Measurements from ENCODE around the gene CENPVL2.
"Not testable (repeated sequence)": the region's sequence is repeated elsewhere in the genome, so short reads cannot be mapped to it uniquely, and the experiment has no call there.

CENPVL2 gene

DNA sequence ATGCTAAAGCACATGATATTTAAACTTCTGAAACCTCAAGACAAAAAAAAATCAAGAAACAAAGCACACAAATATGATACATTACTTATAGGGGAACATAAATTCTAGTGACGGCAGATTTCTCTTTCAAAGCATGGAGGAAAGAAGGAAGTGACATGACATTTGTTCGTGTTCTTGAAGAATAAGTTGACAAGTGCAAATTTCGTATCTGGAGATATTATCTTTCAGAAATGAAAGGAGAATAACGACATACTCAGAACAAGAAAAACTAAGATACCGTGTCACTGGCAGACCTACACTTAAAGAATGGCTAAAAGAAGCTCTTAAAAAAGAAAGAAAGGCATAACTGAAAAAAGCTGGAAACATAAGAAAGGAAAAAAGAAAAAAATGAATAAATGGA lies 16.6 kb downstream of the CENPVL2 start:
- no peak for DNase-seq
- H3K9me3 ChIP-seq, result no peaks in the 10 kb centered on the region
- no peaks in the 10 kb centered on the region for H3K27me3 ChIP-seq
- no peak overlapping the region for H3K27ac ChIP-seq
- H3K4me3 ChIP-seq, result no peak overlapping the region
- H3K36me3 ChIP-seq, result no peaks in the 10 kb centered on the region
- TF ChIP-seq, protein P1, sequence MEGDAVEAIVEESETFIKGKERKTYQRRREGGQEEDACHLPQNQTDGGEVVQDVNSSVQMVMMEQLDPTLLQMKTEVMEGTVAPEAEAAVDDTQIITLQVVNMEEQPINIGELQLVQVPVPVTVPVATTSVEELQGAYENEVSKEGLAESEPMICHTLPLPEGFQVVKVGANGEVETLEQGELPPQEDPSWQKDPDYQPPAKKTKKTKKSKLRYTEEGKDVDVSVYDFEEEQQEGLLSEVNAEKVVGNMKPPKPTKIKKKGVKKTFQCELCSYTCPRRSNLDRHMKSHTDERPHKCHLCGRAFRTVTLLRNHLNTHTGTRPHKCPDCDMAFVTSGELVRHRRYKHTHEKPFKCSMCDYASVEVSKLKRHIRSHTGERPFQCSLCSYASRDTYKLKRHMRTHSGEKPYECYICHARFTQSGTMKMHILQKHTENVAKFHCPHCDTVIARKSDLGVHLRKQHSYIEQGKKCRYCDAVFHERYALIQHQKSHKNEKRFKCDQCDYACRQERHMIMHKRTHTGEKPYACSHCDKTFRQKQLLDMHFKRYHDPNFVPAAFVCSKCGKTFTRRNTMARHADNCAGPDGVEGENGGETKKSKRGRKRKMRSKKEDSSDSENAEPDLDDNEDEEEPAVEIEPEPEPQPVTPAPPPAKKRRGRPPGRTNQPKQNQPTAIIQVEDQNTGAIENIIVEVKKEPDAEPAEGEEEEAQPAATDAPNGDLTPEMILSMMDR (IDR thresholded peaks at IDR 0.05), result no peak
- intact Hi-C loops (cut with DNase I; ENCODE audit: low total_unique reads), result no loop called here
- H3K4me1 ChIP-seq, result no peaks in the 10 kb centered on the region

DNA sequence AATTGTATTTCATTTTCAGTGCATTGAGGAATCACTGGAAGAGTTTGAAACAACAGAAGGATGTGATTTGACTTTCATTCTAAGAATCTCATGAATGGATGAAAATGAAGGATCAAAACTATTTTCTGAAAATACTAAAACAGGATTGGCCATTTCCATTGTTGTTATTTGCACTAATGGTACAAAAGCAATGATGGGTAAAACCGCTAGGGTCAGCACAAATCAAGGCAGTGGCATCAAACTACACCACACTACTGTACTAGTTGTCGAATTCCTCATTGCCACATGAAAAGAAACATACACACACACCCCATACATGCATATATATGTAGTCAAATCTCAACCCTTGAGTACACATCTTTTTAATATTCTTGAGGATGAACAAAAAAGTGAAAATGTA lies 39.3 kb downstream of the CENPVL2 start:
- H3K9me3 ChIP-seq, result no peaks in the 10 kb centered on the region
- no peak for DNase-seq
- no peak overlapping the region for H3K27ac ChIP-seq
- no peaks in the 10 kb centered on the region for H3K36me3 ChIP-seq
- no peaks in the 10 kb centered on the region for H3K27me3 ChIP-seq
- TF ChIP-seq, protein P1 (IDR thresholded peaks at IDR 0.05), result no peak
- no peaks in the 10 kb centered on the region for H3K4me1 ChIP-seq
- H3K4me3 ChIP-seq, result no peak overlapping the region
- intact Hi-C loops (cut with DNase I; ENCODE audit: low total_unique reads), result no loop called here

DNA sequence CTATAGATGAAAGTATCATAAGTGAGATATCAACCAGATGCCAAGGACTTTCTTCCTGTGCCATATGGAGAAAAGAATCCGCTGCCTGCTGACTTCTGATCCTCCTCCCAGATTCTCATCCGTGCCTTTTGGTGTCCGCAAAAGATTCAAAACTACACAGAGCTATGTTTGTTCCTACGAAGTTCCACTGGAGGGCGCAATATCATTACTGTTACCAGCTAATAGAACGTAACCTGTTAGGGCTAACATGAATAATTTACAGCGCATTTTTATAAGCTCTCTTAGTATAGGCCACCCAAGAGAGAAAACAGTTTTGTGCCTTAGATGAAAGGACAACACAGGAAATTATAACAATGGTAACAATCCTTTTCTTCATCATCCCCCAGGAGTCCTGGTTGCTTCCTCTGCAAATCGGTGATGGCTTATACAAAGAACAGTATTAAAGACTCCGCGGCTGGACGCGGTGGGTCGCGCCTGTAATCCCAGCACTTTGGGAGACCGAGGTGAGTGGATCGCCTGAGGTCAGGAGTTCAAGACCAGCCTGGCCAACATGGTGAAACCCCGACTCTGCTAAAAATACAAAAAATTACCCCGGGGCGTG lies 41.1 kb downstream of the CENPVL2 start:
- no peak overlapping the region for H3K4me3 ChIP-seq
- H3K4me1 ChIP-seq, result no peaks in the 10 kb centered on the region
- no peak overlapping the region for H3K27ac ChIP-seq
- H3K27me3 ChIP-seq, result no peaks in the 10 kb centered on the region
- no peaks in the 10 kb centered on the region for H3K36me3 ChIP-seq
- intact Hi-C loops (cut with DNase I; ENCODE audit: low total_unique reads), result no loop called here
- no peak for DNase-seq
- TF ChIP-seq, protein P1 (IDR thresholded peaks at IDR 0.05), result no peak
- no peaks in the 10 kb centered on the region for H3K9me3 ChIP-seq

DNA sequence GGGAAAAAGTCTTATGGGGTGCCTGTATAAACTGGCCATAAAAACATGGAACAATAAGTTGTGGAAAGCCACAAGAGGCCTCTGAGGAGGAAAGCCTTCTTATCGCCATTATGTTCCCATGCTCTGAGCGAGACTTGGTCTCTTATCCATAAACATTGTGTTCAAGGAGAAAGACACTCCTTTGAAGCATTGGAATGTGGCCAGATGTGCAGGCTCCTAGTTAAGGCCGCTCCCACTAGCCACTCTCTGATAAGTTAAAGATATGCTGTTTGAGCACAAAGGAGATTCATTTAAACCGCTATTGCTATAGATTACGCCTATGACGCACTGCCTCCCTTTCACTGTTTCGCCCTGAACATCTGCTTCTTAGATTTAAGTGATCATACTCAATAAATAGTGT lies 46.1 kb downstream of the CENPVL2 start:
- H3K4me3 ChIP-seq; H3K9me3 ChIP-seq; H3K36me3 ChIP-seq; DNase-seq; H3K27ac ChIP-seq; H3K27me3 ChIP-seq; intact Hi-C loops (cut with DNase I; ENCODE audit: low total_unique reads); H3K4me1 ChIP-seq: not testable (repeated sequence)
